PC-9 (cell line): ENCODE data around the gene FERMT2.

ENCODE experiments used
- EZH2 ChIP-seq: fragments of 200-600 bp; sonication (generic); IDR thresholded peaks from 2 replicates; pipeline ENCODE4 v1.8.0; 2017; ENCODE audit warnings: antibody characterized with exemption, low read depth
- TF ChIP-seq, protein P1 (sequence below): fragments of 200-600 bp; sonication (generic); conservative IDR thresholded peaks from 2 replicates; pipeline ENCODE4 v1.6.1; 2017; ENCODE audit warnings: mixed run types, antibody characterized with exemption, mild to moderate bottlenecking, moderate library complexity

DNA sequence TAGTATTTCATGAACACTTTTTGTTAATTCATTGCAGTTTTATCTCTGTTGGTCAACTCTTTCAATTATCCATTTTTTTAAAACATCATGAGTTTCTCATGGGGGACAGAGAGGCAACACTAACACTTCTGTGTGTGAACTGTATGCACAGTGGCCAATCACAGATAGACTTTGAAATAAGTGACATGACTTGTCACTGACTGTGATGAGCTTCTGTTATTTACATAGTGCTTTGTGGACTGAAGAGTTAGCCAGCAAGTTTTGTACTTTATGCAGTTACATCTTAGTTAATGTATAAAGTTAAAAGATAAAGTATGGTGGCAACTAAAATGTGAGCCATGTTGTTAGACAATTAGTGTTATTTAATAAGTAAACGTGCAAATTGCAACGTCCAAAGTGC, 16.1 kb downstream of the FERMT2 start:
- TF ChIP-seq, protein P1, sequence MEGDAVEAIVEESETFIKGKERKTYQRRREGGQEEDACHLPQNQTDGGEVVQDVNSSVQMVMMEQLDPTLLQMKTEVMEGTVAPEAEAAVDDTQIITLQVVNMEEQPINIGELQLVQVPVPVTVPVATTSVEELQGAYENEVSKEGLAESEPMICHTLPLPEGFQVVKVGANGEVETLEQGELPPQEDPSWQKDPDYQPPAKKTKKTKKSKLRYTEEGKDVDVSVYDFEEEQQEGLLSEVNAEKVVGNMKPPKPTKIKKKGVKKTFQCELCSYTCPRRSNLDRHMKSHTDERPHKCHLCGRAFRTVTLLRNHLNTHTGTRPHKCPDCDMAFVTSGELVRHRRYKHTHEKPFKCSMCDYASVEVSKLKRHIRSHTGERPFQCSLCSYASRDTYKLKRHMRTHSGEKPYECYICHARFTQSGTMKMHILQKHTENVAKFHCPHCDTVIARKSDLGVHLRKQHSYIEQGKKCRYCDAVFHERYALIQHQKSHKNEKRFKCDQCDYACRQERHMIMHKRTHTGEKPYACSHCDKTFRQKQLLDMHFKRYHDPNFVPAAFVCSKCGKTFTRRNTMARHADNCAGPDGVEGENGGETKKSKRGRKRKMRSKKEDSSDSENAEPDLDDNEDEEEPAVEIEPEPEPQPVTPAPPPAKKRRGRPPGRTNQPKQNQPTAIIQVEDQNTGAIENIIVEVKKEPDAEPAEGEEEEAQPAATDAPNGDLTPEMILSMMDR = no peak
- no peak for TF ChIP-seq EZH2
